Measurements from ENCODE around the gene FGF22.

FGF22 gene

DNA sequence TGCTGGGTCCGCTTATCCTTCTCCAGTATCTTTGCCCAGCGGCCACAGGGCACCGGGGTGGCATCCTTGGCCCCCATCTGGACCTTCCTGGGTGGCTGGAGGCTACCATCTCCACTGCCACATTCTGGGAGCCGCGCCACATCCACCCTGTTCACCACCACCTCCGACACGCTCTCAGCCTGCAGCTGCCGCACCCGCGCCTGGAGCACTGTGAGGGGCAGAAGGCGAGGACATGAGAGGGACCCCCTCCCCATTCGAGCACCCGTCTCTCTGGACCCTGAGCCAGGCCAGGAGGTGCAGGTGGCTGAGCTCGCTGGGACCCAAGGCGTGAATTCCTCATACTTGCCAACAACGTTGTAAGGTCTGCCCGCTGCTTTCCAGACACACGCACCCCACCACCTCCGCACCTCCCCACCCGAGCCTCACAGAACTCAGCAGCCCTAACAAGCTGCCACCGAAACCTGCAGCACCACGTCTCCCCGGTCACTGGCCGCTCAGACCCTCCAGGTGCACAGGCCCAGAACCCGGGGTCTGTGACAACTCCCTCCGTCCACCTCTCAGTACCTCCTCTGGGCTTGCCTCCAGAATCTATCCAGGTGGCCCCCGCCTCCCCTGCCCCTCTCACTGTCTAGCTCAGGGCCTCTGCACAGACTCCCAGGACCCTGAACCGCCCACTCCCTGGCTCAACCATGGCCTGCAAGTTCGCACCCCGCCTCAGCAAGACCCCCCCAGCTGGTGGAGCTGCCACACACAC is 9.5 kb upstream of the FGF22 start:
- no peak for TF ChIP-seq CTCF (IDR thresholded peaks at IDR 0.05; ENCODE audit: insufficient read depth, low read length, poor library complexity, severe bottlenecking)
- Histone ChIP-seq H3K36me3 (ENCODE audit: control insufficient read depth, insufficient read depth, low read length) (peaks cover 7% of the 10 kb centered on the region), H3K27me3 (replicated peaks; ENCODE audit: control insufficient read depth, insufficient read depth, low read length) (no peaks in the 10 kb centered on the region), H3K4me3 (replicated peaks; ENCODE audit: low read depth, low read length) (no peak overlapping the region)
- DNase-seq (ENCODE audit: extremely low read depth, insufficient read length) = no peak

DNA sequence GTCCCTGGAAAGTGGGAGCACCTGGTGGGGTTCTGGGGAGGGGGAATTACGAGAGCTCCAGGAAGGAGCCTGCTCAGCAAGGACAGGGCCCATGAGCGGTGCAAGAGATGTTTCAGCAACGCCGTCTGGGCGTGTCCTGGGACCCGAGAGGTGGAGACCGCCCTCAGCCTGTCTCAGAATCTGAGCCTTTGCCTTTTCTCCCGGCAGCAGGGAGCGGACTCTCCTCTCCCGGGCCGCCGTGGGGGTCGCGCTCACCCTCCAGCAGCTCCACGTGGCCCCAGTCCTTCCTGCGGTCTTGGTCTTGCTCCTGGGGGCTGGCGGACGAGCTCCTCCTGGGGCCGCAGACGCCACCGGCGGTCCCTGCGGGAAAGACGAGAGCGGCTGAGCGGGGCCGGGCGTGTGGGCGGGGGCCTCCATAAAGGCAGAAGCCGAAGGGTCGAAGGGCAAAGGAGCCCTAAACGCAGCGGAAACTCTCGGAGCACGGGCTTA is 7.1 kb upstream of the FGF22 start:
- DNase-seq (ENCODE audit: extremely low read depth, insufficient read length) = peak; percentile 66
- H3K27me3 ChIP-seq (replicated peaks; ENCODE audit: control insufficient read depth, insufficient read depth, low read length) = no peaks in the 10 kb centered on the region
- peaks cover 7% of the 10 kb centered on the region for H3K36me3 ChIP-seq (ENCODE audit: control insufficient read depth, insufficient read depth, low read length)
- no peak for TF ChIP-seq CTCF (IDR thresholded peaks at IDR 0.05; ENCODE audit: insufficient read depth, low read length, poor library complexity, severe bottlenecking)
- peak overlapping the region; percentile 66 for H3K4me3 ChIP-seq (replicated peaks; ENCODE audit: low read depth, low read length)

- TF ChIP-seq CTCF (IDR thresholded peaks at IDR 0.05; ENCODE audit: insufficient read depth, low read length, poor library complexity, severe bottlenecking) = no peak
- Histone ChIP-seq H3K4me3 (replicated peaks; ENCODE audit: low read depth, low read length) (peak within 1 kb of the TSS; percentile 72), H3K27me3 (replicated peaks; ENCODE audit: control insufficient read depth, insufficient read depth, low read length) (no peaks in the 10 kb centered on the region), H3K36me3 (ENCODE audit: control insufficient read depth, insufficient read depth, low read length) (peaks cover 6% of the 10 kb centered on the region)
- peak; percentile 99 for DNase-seq (ENCODE audit: extremely low read depth, insufficient read length)
Measured at GRCh38 chr19:633068-633785, 6.5 kb upstream of the FGF22 start, which contains the start of gene POLRMT. Gene POLRMT (minus strand): TSS chr19:633537. CDS start chr19:633512, 25 bp downstream.

GRCh38 chr19:633786-634639 is 5.7 kb upstream of the FGF22 start:
- no peak for DNase-seq (ENCODE audit: extremely low read depth, insufficient read length)
- H3K4me3 ChIP-seq (replicated peaks; ENCODE audit: low read depth, low read length) = peak overlapping the region; percentile 72
- peaks cover 4% of the 10 kb centered on the region for H3K36me3 ChIP-seq (ENCODE audit: control insufficient read depth, insufficient read depth, low read length)
- no peak for TF ChIP-seq CTCF (IDR thresholded peaks at IDR 0.05; ENCODE audit: insufficient read depth, low read length, poor library complexity, severe bottlenecking)
- no peaks in the 10 kb centered on the region for H3K27me3 ChIP-seq (replicated peaks; ENCODE audit: control insufficient read depth, insufficient read depth, low read length)

GRCh38 chr19:634975-635652 is 4.6 kb upstream of the FGF22 start:
- Histone ChIP-seq H3K27me3 (replicated peaks; ENCODE audit: control insufficient read depth, insufficient read depth, low read length) (no peaks in the 10 kb centered on the region), H3K4me3 (replicated peaks; ENCODE audit: low read depth, low read length) (no peak overlapping the region), H3K36me3 (ENCODE audit: control insufficient read depth, insufficient read depth, low read length) (peaks cover under 1% of the 10 kb centered on the region)
- DNase-seq (ENCODE audit: extremely low read depth, insufficient read length) = no peak
- no peak for TF ChIP-seq CTCF (IDR thresholded peaks at IDR 0.05; ENCODE audit: insufficient read depth, low read length, poor library complexity, severe bottlenecking)

Data from GM06990 (cell line).